ENCODE measurements around the gene SLC24A3. TPM values are rescaled to one million over a fixed set of nuclear protein-coding genes. Genes with fewer than 3 reads are reported as not detected.

Gene SLC24A3
- total and polyA plus RNA-seq, 2 experiments from 2014 or later: 0.81 to 2.5 TPM

GRCh38 chr20:19761326-19761725 lies 548.9 kb downstream of the SLC24A3 start (continued):
- TF ChIP-seq JUNB (IDR thresholded peaks at IDR 0.05; ENCODE audit: unreplicated experiment): no peak
- no peak for TF ChIP-seq ZNF462 (CRISPR knock-in tag; IDR thresholded peaks at IDR 0.05)

- Histone ChIP-seq H3K27me3 (ENCODE audit: insufficient read depth) (peaks cover 28% of the 10 kb centered on the region), H3K36me3 (ENCODE audit: insufficient read depth) (no peaks in the 10 kb centered on the region), H3K4me3 (no peak overlapping the region), H3K4me1 (ENCODE audit: insufficient read depth) (peaks cover 8% of the 10 kb centered on the region), H2AFZ (no peak overlapping the region), H3K27ac (ENCODE audit: low read depth) (no peak overlapping the region), H3F3A (replicated peaks; ENCODE audit: low read depth) (no peaks in the 10 kb centered on the region; the same call in 1 of the 2 replicates), H3K79me2 (replicated peaks; ENCODE audit: insufficient read depth) (no peaks in the 10 kb centered on the region), H3K9me2 (ENCODE audit: insufficient read depth) (no peaks in the 10 kb centered on the region), H4K20me1 (replicated peaks; ENCODE audit: insufficient read depth) (no peaks in the 10 kb centered on the region), H3K4me2 (no peak overlapping the region)
- Mint-ChIP-seq H3K27ac (no peak overlapping the region), H3K9me3 (no peaks in the 10 kb centered on the region), H3K27me3 (ENCODE audit: insufficient read depth, low read depth, poor library complexity) (peaks cover 21% of the 10 kb centered on the region), H3K4me1 (peaks cover 6% of the 10 kb centered on the region), H3K4me3 (no peak overlapping the region), H3K36me3 (ENCODE audit: low read depth) (no peaks in the 10 kb centered on the region)
- DNase-seq (ENCODE audit: low spot score): no peak
- no peak for ATAC-seq
- TF ChIP-seq ZNF114 (CRISPR knock-in tag; IDR thresholded peaks at IDR 0.05) (no peak), ETS1 (IDR thresholded peaks at IDR 0.05) (no peak), REST (IDR thresholded peaks at IDR 0.05; ENCODE audit: unreplicated experiment) (no peak), POLR2AphosphoS5 (IDR thresholded peaks at IDR 0.05; ENCODE audit: low read depth) (no peak), ZNF331 (CRISPR knock-in tag; IDR thresholded peaks at IDR 0.05; ENCODE audit: low read depth) (no peak), NANOG (IDR thresholded peaks at IDR 0.05; ENCODE audit: borderline replicate concordance) (no peak), JUNB (IDR thresholded peaks at IDR 0.05; ENCODE audit: unreplicated experiment) (no peak), EZH2phosphoT487 (IDR thresholded peaks at IDR 0.05; ENCODE audit: unreplicated experiment) (no peak), CTCF (conservative IDR thresholded peaks at IDR 0.05; ENCODE audit: low read depth in 2 of 2) (no peak)
Measured at GRCh38 chr20:19761841-19762240, 549.4 kb downstream of the SLC24A3 start.
